H9 (cell line): ENCODE results near the gene C1QTNF9B. TPM values are rescaled to one million over a fixed set of nuclear protein-coding genes. Genes with fewer than 3 reads are reported as not detected.

Experiments
- DNase-seq: peaks from one replicate; pipeline ENCODE4 v3.0.0-alpha.2; 2017
- H2AFZ ChIP-seq: one replicate; pipeline ENCODE4 v1.6.1; 2013; ENCODE audit warnings: mild to moderate bottlenecking, low read length, control low read depth, moderate library complexity
- H2AK5ac ChIP-seq: 2 replicates; pipeline ENCODE4 v1.6.1; 2013; ENCODE audit warnings: low read length, control low read depth, mixed read lengths; ENCODE audit not compliant: insufficient read length
- H2BK120ac ChIP-seq: one replicate; pipeline ENCODE4 v1.6.1; 2013; ENCODE audit warnings: low read depth, mild to moderate bottlenecking, low read length, control low read depth, inconsistent platforms; ENCODE audit not compliant: poor library complexity, severe bottlenecking
- H2BK12ac ChIP-seq: 2 replicates; pipeline ENCODE4 v1.6.1; 2013; ENCODE audit warnings: low read length, control low read depth, mixed read lengths, low read depth; ENCODE audit not compliant: insufficient read length
- H2BK15ac ChIP-seq: 2 replicates; pipeline ENCODE4 v1.6.1; 2013; ENCODE audit warnings: low read depth, low read length, control low read depth
- H2BK20ac ChIP-seq: one replicate; pipeline ENCODE4 v1.6.1; 2013; ENCODE audit warnings: low read depth, mild to moderate bottlenecking, low read length, control low read depth, inconsistent platforms; ENCODE audit not compliant: poor library complexity, severe bottlenecking
- H2BK5ac ChIP-seq: 2 replicates; pipeline ENCODE4 v1.6.1; 2013; ENCODE audit warnings: low read length, control low read depth, mixed read lengths; ENCODE audit not compliant: insufficient read length
- H3K14ac ChIP-seq: 2 replicates; pipeline ENCODE4 v1.6.1; 2013; ENCODE audit warnings: low read length, control low read depth; ENCODE audit not compliant: insufficient read depth
- H3K18ac ChIP-seq: 2 replicates; pipeline ENCODE4 v1.6.1; 2013; ENCODE audit warnings: low read depth, mild to moderate bottlenecking, mixed read lengths, low read length, control low read depth; ENCODE audit not compliant: insufficient read length
- H3K23ac ChIP-seq: 2 replicates; pipeline ENCODE4 v1.6.1; 2013; ENCODE audit warnings: low read length, control low read depth, mixed read lengths, low read depth; ENCODE audit not compliant: insufficient read length
- H3K23me2 ChIP-seq: 2 replicates; pipeline ENCODE4 v1.6.1; 2013; ENCODE audit warnings: low read depth, mild to moderate bottlenecking, mixed read lengths, low read length, control low read depth; ENCODE audit not compliant: insufficient read length, poor library complexity, severe bottlenecking
- H3K27ac ChIP-seq: 2 replicates; pipeline ENCODE4 v1.5.1; 2013; ENCODE audit warnings: low read length, control low read depth, mixed read lengths, low read depth; ENCODE audit not compliant: insufficient read length
- H3K27me3 ChIP-seq: 2 replicates; pipeline ENCODE4 v1.6.1; 2013; ENCODE audit warnings: low read length, control low read depth, inconsistent platforms; ENCODE audit not compliant: insufficient read depth
- H3K4ac ChIP-seq: 2 replicates; pipeline ENCODE4 v1.6.1; 2013; ENCODE audit warnings: low read depth, mild to moderate bottlenecking, control low read depth, inconsistent platforms, low read length, moderate library complexity
- H3K4me1 ChIP-seq: 2 replicates; pipeline ENCODE4 v1.6.1; 2013; ENCODE audit warnings: low read length, control low read depth, inconsistent platforms; ENCODE audit not compliant: insufficient read depth
- H3K4me2 ChIP-seq: 2 replicates; pipeline ENCODE4 v1.6.1; 2013; ENCODE audit warnings: low read length, control low read depth, mixed read lengths; ENCODE audit not compliant: insufficient read length, insufficient read depth
- H3K56ac ChIP-seq: 2 replicates; pipeline ENCODE4 v1.6.1; 2013; ENCODE audit warnings: low read depth, mild to moderate bottlenecking, mixed read lengths, low read length, control low read depth; ENCODE audit not compliant: insufficient read length
- H3K79me1 ChIP-seq: 2 replicates; pipeline ENCODE4 v1.6.1; 2013; ENCODE audit warnings: low read depth, mild to moderate bottlenecking, moderate library complexity, low read length, control low read depth, inconsistent platforms; ENCODE audit not compliant: insufficient read depth, poor library complexity, severe bottlenecking
- H3K79me2 ChIP-seq: 2 replicates; pipeline ENCODE4 v1.6.1; 2013; ENCODE audit warnings: low read length, control low read depth, inconsistent platforms; ENCODE audit not compliant: insufficient read depth
- H3K9ac ChIP-seq: 2 replicates; pipeline ENCODE4 v1.6.1; 2013; ENCODE audit warnings: low read length, control low read depth, mixed read lengths; ENCODE audit not compliant: insufficient read length; ENCODE audit errors: extremely low read depth
- H3K9me3 ChIP-seq: one replicate; pipeline ENCODE4 v1.6.1; 2013; ENCODE audit warnings: low read depth, low read length, inconsistent platforms; ENCODE audit not compliant: control insufficient read depth
- H3T11ph ChIP-seq: one replicate; pipeline ENCODE4 v1.6.1; 2013; ENCODE audit warnings: mild to moderate bottlenecking, low read length, control low read depth, inconsistent platforms
- H4K20me1 ChIP-seq: one replicate; pipeline ENCODE4 v1.6.1; 2013; ENCODE audit not compliant: control insufficient read depth, insufficient read length, insufficient read depth
- H4K5ac ChIP-seq: 2 replicates; pipeline ENCODE4 v1.6.1; 2013; ENCODE audit warnings: low read depth, mild to moderate bottlenecking, mixed read lengths, low read length, control low read depth; ENCODE audit not compliant: insufficient read length
- H4K8ac ChIP-seq: replicated peaks from 2 replicates; pipeline ENCODE4 v1.6.1; 2013; ENCODE audit warnings: low read length, control low read depth, mixed read lengths, low read depth; ENCODE audit not compliant: insufficient read length
- H4K91ac ChIP-seq: 2 replicates; pipeline ENCODE4 v1.6.1; 2013; ENCODE audit warnings: low read depth, mild to moderate bottlenecking, moderate library complexity, mixed read lengths, low read length, control low read depth; ENCODE audit not compliant: insufficient read length
- H3K27ac Mint-ChIP-seq, 3 experiments: 2 replicates in 2 of 3; 3 replicates in 1 of 3; pipeline ENCODE4 v1.8.0; 2020 to 2021; ENCODE audit warnings: mixed read lengths in 3 of 3, mild to moderate bottlenecking in 1 of 3, moderate library complexity in 1 of 3
- H3K27me3 Mint-ChIP-seq: 2 replicates; pipeline ENCODE4 v1.8.0; 2021; ENCODE audit warnings: low read depth, mild to moderate bottlenecking, moderate library complexity, mixed read lengths
- H3K36me3 Mint-ChIP-seq, 3 experiments: 2 replicates in 2 of 3; 3 replicates in 1 of 3; pipeline ENCODE4 v1.8.0; 2020 to 2021; ENCODE audit warnings: low read depth in 3 of 3, mixed read lengths in 3 of 3; ENCODE audit not compliant: insufficient read depth in 1 of 3
- H3K4me1 Mint-ChIP-seq, 2 experiments: 2 replicates each; pipeline ENCODE4 v1.8.0; 2020; ENCODE audit warnings: mixed read lengths in 2 of 2
- H3K4me3 Mint-ChIP-seq, 2 experiments: 2 replicates in 1 of 2; 3 replicates in 1 of 2; pipeline ENCODE4 v1.8.0; 2020 to 2021; ENCODE audit warnings: mild to moderate bottlenecking in 2 of 2, mixed read lengths in 2 of 2, moderate library complexity in 1 of 2
- H3K9me3 Mint-ChIP-seq, 2 experiments: 2 replicates in 1 of 2; 3 replicates in 1 of 2; pipeline ENCODE4 v1.8.0; 2020; ENCODE audit warnings: mild to moderate bottlenecking in 2 of 2, mixed read lengths in 2 of 2, moderate library complexity in 1 of 2
- CTCF ChIP-seq: fragments of 200-600 bp; sonication (generic); conservative IDR thresholded peaks from 3 replicates; pipeline ENCODE4 v1.8.0; 2021; ENCODE audit warnings: antibody characterized with exemption, mild to moderate bottlenecking
- WGBS: extraction: QIAGEN DNeasy Blood & Tissue Kit; methylation state at CpG from one replicate; pipeline ENCODE4 v1.1.7; 2013; ENCODE audit warnings: missing lambda C conversion rate, low lambda C conversion rate, mixed read lengths; ENCODE audit not compliant: insufficient read length; ENCODE audit errors: extremely low coverage; 5-methylcytosine and 5-hydroxymethylcytosine counted together
- total RNA-seq: library from RNA; stranded (reverse); gene quantifications from 2 replicates; pipeline ENCODE4 v1.2.1, GENCODE V29; 2021

C1QTNF9B gene
- total RNA-seq, 1 experiment from 2014 or later = not detected

DNA sequence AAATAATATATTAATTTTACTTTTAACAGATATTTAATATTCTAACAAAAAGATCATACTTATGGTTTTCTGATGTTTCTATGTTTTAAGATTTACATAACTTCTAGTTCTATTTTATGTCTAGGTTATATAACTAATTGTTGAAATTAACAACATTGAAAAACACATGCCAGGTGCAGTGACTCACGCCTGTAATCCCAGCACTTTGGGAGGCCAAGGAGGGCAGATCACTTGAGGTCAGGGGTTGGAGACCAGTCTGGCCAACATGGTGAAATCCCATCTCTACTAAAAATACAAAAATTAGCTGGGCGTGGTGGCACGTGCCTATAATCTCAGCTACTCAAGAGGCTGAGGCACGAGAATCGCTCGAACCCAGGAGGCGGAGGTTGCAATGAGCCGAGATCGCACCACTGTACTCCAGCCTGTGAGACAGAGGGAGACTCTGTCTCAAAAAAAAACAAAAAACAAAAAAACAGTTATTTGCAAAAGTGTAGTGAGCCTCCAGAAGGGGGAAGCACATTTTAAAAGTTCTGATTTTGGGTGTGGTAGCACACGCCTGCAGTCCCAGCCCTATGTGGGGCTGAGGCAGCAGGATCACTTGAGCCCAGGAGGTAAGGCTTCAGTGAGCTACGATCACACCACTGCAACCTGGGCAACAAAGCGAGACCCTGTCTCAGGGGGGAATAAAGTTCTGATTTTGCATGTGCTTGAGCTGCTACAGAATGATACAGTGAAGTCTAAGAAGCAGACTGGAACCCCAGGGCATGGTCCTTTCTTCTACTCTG lies 26.8 kb downstream of the C1QTNF9B start:
- Histone ChIP-seq H3K23me2 (no peaks in the 10 kb centered on the region), H3K27ac (no peak overlapping the region), H4K20me1 (no peaks in the 10 kb centered on the region), H2AK5ac (no peak overlapping the region), H2AFZ (no peak overlapping the region), H3K27me3 (no peaks in the 10 kb centered on the region; the same call in 1 of the 2 replicates), H2BK15ac (no peak overlapping the region), H4K5ac (no peak overlapping the region), H4K8ac (no peak overlapping the region), H3K56ac (no peak overlapping the region), H3K23ac (no peak overlapping the region), H3K18ac (no peak overlapping the region), H4K91ac (no peak overlapping the region), H3K9me3 (no peaks in the 10 kb centered on the region), H2BK12ac (no peak overlapping the region), H3T11ph (no peak overlapping the region), H3K9ac (no peak overlapping the region), H2BK120ac (no peak overlapping the region), H3K4ac (no peak overlapping the region), H3K4me1 (no peaks in the 10 kb centered on the region), H3K14ac (no peak overlapping the region; the same call in 1 of the 2 replicates), H2BK20ac (no peak overlapping the region), H3K4me2 (no peak overlapping the region), H2BK5ac (no peak overlapping the region), H3K79me2 (no peaks in the 10 kb centered on the region), H3K79me1 (no peaks in the 10 kb centered on the region)
- Mint-ChIP-seq H3K4me1 (no peaks in the 10 kb centered on the region), H3K9me3 (no peaks in the 10 kb centered on the region), H3K36me3 (no peaks in the 10 kb centered on the region), H3K27me3 (no peaks in the 10 kb centered on the region), H3K4me3 (no peak overlapping the region), H3K27ac (no peak overlapping the region; a peak in 1 of 7 replicates)
- DNase-seq = no peak
- no CpG with 5 or more reads among the region's 12 CpGs for WGBS
- no peak for TF ChIP-seq CTCF
